GM18526 (cell line): ENCODE data around the gene ABCC11.

Experiments used
- POLR2A ChIP-seq: IDR thresholded peaks from 3 replicates; pipeline ENCODE4 v1.6.1; 2011; ENCODE audit not compliant: insufficient read length; ENCODE audit errors: extremely low read depth

The ABCC11 gene

GRCh38 chr16:48269011-48269410, 21.7 kb upstream of the ABCC11 start:
- no peak for TF ChIP-seq POLR2A

- no peak for TF ChIP-seq POLR2A
These were observed 15.3 kb upstream of the ABCC11 start for GRCh38 chr16:48262631-48263030.

GRCh38 chr16:48261569-48261968, 14.2 kb upstream of the ABCC11 start:
- no peak for TF ChIP-seq POLR2A

GRCh38 chr16:48256579-48257177, 9.3 kb upstream of the ABCC11 start:
- TF ChIP-seq POLR2A: no peak

GRCh38 chr16:48252013-48252412, 4.7 kb upstream of the ABCC11 start:
- TF ChIP-seq POLR2A: no peak

GRCh38 chr16:48250520-48251278, 3.4 kb upstream of the ABCC11 start:
- no peak for TF ChIP-seq POLR2A

- no peak for TF ChIP-seq POLR2A
These were observed 1.3 kb downstream of the ABCC11 start for GRCh38 chr16:48246066-48246465.

- TF ChIP-seq POLR2A: no peak
These were observed 2.5 kb downstream of the ABCC11 start for GRCh38 chr16:48244863-48245195.

GRCh38 chr16:48244080-48244862, 3.1 kb downstream of the ABCC11 start, which contains the start of gene LONP2:
TSS of gene LONP2 (plus strand) at chr16:48244300. CDS start at chr16:48244389, 89 bp downstream.
- TF ChIP-seq POLR2A: peak; percentile 71

GRCh38 chr16:48236286-48236685, 11.1 kb downstream of the ABCC11 start:
- TF ChIP-seq POLR2A: no peak

- TF ChIP-seq POLR2A: no peak
These were observed 11.7 kb downstream of the ABCC11 start for GRCh38 chr16:48235556-48236136.

- TF ChIP-seq POLR2A: no peak
These were observed 12.2 kb downstream of the ABCC11 start for GRCh38 chr16:48235058-48235555.

GRCh38 chr16:48234630-48235029, 12.7 kb downstream of the ABCC11 start:
- TF ChIP-seq POLR2A: no peak

GRCh38 chr16:48232493-48233040, 14.8 kb downstream of the ABCC11 start:
- TF ChIP-seq POLR2A: no peak
